NCI-H1092 (cell line): Measurements from ENCODE around the gene RHEBL1.

Source experiments
- DNase-seq: peaks from one replicate; lab custom pipeline; 2025; lab: John Stamatoyannopoulos, UW

RHEBL1 gene

DNA sequence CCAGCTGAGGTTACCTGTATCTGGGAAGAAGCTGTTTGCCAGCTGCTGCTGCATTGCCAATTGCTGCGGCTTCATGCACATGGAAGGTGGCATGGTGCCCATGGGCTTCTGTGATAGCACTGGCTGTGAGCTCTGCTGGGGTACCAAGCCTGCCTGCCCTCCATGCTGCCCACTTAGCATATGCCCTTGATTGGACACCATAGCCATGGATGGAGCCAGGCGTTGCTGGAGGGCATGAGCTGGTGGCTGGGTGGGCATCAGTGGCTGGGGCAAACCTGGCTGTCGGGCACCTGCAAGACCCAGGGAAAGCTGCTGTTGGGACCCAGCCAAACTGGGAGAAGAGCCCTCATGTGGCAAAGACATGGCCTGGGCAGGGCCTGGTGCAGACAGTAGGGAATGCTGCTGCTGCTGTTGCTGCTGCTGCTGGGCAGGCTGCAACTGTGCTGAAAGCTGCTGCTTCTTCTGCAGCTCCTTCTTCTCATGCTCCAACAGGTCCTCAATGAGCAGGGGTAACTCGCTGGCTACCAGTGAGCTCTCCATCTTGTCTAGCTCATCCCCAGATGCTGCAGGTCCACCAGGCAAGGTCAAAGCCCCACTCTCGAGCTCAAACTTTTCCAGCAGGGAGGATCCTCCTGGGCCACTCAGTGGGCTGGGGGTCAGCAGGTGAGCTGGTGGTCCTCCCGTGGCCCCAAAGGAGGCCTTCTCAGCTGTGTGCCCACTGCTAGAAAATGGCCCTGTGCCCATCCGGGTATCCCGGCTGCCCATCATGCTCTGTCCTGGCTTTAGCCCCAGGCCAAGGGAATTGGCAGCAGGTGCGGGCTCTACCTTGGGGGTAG lies 32.5 kb downstream of the RHEBL1 start:
- no peak for DNase-seq

DNA sequence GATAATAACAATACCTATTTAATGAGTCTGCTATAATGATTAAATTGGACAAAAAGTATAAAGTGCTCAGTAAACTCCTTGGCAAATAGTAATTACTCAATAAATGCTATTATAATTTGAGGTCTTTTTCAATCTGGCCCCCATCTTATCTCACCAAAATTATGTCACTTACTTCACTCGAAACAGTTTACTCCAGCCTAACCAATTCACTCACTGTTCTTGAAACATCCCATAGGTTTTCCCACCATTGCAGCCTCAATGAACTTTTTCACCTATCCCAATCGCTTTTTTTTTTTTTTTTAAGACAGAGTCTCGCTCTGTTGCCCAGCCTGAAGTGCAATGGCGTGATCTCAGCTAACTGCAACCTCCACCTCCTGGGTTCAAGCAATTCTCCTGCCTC lies 33.8 kb downstream of the RHEBL1 start:
- no peak for DNase-seq

DNA sequence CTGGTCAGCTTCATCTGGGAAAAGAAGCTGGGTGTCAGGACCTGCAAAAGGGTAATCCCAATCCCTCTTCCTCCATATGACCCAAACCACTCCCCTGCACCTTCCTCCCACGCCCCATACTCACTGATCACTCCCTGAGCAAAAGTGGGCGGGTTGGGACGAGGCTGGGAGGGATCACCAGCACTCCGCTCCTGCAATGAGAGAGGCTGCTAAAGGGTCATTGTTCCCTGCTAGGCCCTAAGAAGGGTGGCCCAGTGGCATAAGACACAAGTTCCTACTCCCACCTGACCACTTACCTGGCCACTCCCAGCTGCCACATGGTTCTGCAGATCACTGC lies 35.5 kb downstream of the RHEBL1 start:
- DNase-seq, result no peak

DNA sequence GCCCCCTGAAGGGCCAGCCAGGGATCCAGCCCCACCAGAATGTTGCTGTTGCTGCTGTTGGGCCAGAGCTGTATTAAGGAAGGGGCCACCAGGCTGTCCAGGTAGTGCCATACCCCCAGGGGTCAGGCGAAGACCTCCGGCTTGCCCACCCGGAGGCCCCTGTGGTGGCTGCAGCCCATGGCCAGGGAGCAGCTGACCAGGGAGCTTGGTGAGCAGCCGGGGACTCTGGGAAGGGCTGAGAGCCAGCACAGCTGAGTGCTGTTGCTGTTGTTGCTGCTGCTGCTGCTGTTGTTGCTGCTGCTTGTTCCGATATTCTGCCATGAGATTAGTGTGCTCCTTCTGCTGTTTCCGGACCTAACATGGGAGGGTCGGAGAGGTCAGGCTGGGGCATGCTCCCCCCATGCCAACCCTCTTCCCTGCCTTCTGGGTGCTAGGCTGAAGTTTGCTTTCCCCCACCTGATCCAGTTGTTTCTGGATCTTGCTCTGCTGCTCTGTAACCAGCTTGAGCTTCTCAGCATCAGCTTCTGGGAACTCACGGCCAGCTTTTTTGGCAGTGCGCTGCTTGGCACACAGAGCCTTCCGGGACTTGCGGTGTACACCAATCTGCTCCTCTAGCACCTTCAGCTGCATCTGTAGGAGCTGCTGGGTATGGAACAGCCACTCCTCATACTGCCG lies 36.0 kb downstream of the RHEBL1 start:
- DNase-seq, result no peak

DNA sequence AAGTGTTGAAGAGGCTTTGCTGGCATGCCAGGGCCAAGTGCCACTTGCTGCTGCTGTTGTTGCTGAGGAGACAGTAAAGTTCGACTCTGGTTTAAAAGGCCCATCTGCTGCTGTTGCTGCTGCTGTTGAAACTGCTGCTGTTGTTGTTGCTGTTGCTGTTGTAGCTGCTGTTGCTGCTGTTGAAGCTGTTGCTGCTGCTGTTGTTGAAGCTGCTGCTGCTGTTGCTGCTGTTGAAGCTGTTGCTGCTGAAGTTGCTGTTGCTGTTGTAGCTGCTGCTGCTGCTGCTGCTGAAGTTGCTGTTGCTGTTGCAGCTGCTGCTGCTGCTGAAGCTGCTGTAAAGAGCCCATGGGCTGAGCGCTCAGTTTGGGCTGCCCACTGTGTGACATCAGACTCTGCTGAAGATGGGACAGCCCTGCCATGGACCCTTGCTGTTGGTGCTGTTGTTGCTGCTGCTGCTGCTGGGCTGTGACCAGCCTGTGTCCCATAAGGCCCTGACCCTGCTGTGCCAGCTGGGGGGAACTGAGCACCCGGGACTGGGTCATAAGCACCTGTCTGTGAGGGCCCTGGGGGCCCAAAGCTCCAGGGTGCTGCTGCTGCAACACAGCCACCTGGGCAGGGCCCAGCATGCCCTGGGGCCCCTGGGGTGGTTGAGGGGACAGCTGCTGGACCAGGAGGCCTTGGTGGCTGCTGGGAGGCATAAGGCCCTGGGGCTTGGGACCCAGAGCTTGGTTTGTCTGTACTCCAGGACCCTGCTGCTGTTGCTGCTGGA lies 36.9 kb downstream of the RHEBL1 start:
- no peak for DNase-seq

DNA sequence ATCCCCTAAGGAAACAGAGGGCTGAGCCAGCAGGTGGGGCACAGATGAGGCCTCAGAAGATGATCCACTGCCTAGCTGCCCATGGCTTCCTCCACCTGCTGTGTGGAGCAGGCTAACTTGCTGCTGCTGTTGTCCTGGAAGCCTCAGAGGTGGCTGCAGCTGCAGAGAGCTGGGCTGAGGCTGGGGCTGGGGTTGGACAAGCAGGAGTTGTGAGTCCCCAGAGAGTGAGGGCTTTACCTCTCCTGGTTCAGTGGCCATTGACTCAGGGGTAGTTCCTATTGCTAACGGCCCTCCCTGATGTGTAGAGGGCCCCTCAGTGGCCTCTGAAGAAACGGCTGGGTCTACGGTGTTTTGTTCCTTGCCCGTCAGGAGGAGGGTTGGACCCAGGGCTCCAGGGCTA lies 37.5 kb downstream of the RHEBL1 start:
- no peak for DNase-seq

DNA sequence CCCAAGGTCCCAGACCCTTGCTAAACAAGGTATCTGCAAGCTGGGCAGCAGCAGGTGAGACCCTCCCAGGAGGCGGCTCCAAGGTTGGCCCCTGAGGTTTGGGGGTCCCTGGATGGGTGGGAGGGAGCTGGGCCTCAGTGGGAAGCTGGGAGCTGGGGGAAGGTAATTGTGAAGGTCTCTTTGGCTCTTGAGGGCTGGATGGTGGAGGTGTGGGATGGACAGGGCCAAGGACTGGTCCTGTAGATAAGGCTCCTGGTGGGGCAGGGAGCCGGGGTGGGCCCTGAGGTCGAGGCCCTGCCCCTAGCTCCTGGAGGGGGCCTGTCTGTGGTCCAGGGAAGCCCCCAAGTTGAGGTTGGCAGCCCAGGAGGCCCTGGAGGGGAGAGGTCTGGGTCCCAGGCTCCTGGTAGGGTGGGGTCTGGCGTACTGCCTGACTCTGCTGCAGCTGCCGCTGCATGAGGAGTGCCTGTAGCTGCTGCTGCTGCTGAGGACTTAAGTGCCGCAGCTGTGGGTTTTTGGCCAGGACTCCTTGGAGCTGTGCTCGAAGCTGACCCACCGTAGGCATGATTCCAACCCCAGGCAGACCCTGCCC lies 38.1 kb downstream of the RHEBL1 start:
- no peak for DNase-seq

DNA sequence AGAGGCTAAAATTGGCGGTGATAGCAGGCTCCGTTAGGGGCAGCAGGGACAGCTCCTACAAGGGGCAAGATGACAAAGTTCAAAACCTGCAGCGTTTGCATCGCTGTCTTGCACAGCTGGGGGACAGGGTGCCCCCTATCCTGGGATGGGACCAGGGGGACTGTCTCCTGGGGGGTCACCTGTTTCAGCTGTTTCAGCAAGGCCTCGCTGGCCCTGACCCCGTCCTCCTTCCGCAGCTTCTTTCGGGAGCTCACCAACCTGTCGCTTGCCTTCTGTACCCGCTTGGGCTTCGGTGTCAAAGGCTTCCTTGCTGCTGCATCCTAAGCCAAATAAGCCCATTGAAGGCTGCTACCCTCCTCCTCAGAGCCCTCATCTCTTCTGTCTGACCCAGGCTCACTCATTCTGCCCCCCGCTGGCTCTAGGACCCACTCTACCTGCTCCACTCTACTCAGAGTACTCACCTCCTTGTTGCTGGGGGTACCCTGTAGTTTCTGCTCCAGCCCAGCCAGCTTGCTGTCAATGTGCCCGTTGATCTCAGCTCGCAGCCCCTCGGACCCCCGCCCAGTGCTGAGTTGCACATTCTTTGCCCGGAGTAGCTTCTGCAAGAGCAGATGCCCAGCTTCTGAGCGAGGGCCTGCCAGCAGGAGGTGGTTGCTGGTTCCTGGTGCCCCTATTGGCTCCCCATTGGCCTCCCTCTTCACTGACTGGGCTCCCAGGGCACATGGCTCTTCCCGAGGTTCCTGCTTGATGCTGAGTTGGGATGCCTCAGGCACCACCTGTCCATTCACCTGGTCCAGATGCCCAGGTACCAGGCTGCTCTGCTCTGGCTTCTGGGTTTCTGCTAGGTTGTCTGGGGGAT lies 38.8 kb downstream of the RHEBL1 start:
- no peak for DNase-seq

DNA sequence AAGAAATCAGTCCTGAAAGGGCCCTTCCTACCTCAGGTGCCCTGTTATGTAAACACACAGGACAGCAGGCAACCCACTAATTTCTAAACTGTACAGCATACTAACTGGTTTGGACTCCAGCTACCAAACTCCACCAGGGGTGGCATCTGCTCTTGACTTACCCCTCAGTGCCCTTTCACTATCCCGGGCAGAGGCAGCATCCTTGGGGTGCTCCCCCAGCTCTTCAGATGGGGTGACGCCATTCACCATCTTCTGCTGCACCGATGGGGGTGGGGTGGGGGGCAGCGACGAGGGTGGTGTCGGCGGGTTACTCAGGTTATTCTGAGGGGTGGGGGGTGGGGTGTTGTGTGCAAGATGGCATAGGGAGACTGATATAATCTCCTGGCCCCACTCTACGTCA lies 39.7 kb downstream of the RHEBL1 start:
- no peak for DNase-seq

DNA sequence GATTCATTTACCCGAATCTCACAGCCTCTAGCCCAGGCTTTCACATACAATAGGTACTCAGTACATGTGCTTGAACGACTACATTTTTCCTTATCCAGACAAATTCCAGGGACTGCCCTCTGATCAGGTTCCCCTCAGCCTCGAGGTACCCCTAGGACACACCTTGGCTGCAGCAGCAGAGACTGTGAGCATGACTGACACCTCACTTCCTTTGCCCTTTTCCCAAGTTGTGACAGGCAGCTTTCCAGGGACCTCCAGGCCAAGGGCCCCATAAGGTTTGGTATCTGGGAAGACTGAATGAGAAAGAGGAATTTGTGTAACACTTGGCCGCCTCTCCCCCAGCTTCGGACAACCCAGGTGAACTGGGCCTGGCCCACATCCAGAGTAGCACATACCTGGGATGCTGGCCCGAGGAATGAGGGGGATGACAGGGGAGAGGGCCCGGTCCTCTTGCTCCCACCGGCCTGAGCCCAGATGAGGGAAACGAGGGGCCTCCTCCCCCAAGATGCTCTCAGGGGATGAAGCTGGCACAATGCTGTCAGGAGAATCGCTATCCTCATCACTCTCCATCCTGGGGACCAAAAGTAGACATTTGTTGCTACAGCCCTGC lies 41.0 kb downstream of the RHEBL1 start:
- no peak for DNase-seq

DNA sequence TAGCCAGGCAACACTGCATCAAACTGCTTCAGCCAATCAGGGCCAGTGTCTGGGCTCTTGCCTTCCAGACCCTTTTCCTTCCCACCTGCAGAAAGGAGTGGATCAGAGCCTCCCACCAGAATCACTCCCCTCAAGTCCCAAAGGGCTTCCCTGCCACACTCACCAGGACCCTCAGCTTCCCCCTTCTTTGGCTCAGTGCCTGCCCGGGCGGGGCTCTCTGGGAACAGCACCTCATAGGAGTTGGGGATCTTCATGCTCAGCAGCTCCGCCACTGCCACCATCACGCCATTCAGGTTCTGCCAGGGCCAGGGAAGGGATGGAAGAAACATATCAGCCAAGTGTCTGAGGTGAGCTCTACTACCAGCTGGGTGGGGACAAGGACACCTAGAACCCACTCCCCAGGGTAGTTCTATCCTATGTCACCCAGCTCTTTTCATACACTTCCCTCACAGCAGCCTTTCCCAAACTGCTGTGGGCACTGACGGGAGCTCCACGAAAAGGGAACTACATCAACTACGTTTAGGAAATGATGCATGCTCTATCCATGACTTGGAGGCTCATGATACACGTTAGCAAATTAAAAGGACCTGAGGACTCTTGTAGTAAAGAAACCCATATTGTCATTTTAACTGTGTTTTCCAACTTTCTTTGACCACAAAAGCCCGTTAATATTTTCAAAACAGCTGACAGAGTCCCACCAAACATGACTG lies 41.8 kb downstream of the RHEBL1 start:
- no peak for DNase-seq

DNA sequence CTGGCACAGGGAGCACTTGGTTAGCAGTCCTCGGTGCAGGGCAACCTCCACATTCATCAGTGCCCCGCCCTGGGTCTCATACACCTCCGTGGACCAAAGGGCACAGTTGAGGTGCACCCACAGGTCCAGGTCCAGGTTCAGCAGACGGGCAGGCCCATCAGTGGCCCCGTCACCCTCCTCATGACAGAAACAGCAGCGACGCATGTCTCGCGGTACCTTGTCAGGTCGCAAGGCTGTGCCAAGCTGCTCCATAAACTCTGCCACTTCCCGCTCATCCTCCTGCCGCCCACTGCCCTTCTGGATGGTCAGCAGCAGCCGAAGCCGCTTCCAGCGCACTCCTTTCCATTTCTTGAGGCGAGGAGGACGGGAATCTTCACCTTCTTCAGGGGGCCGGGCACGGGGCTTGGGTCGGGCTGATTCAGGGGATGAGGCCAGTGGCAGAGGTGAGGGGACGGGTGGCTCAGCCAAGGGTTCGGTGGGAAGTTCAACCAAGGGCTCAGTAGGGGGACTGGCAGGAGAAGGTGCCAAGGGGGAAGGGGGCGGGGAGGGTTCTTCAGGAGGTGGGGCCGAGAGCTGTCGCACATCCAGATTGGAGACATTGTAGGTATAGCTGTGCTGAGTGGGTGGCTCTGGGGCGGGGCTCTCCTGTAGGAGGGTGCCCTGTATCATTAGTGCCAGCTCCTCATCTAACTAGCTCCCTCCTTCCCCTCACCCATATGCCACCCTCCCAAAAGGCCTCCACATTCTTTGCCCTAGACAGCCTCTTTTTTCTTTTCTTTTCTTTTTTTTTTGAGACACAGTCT lies 42.9 kb downstream of the RHEBL1 start:
- no peak for DNase-seq

DNA sequence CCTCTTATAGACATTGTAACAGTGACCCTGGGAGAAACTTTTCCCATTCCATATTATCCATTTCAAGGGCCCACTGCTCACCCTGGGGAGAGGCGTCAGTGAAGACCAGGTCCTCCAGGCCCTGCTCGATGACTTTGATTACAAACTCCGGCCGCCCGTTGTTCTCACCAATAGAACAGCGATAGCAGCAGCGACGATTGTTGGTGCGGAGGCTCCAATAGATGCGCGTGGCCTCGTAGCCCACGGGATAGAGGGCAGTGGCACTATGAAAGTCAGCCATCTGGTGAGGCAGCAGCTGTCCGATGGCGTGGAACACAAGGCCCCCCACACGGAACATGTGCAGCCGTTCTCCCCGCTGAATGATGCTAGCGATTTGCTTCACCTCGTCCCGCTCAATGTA lies 43.7 kb downstream of the RHEBL1 start:
- no peak for DNase-seq

DNA sequence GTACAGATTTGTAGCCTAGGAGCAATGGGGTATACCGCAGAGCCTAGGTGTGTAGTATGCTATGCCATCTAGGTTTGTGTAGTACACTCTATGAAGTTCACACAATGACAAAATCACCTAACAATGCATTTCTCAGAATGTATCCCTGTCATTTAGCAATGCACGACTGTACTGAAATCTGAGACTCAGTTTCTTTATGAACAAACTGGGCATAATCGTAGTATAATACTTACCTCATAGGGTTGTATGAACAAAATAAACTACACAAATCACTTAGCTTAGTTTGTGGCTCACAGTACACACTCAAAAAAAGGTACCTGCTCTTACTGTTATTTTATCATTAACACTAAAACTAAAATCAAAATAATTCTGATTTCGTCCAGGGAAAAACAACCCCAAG lies 44.3 kb downstream of the RHEBL1 start:
- no peak for DNase-seq

DNA sequence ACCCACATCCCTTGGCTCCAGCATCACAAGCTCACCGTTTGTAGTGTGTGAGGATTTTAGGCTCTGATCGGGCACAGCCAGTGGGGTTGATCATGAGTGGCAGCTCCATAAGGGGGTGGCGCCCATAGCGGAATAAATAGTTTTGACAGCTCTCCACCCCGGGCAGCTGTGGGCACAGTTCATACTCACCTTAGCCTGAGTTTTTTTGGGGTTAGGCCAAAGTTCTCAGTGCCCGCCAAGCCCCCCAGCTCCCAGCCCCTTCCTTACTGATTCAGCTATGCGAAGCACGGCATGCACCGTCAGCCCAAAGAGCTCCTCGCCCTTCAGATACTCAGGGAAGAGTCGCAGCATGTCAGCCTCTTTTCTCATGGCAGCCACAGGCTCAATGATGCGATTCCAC lies 45.2 kb downstream of the RHEBL1 start:
- DNase-seq, result no peak

DNA sequence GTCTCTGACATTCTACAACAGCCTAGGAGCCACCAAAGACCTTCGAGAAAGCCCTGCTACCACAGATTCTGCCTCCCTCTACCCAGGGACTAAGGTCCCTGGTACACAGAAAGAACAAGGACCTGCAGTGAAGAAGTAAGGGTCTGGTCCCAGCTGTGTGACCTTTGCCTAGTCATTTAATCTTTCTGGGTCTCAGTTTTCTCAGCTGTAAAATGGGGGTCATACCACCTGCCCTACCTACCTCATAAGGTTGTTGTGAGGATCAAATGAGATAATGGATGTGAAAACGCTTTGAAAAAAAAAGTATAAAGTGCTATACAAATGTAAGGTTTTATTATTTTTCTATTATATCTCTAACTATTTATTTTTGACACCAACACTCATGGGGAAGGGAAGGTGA lies 46.0 kb downstream of the RHEBL1 start:
- no peak for DNase-seq

DNA sequence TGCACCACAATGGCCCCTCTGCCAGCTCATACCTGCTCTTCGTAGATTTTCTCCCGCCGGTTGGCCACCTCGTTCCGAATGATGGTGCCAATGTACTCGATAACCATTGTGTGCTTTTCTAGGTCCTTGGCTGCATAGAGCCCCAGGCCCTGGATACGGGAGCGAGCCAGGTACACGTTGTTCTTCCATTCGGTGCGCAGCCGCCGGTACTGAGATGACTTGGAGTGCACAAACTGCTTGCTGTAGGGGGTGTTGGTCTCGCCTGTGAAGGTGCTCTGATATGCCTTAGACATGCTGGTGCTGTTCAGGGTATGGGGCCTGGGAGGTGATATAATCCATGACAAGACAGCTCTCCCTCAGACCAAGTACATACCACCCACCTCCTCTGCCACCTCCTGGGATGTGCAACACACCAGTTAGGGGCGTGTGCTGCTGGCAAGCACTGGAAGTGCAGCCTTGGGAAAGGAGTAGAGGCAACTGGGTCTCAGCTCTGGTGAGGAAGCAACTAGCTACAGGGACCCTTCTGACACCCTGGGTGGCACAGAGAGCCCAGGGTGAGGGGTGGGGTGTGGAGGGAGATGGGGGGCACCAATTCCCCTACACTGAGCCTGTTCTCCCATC lies 47.1 kb downstream of the RHEBL1 start:
- DNase-seq, result no peak

DNA sequence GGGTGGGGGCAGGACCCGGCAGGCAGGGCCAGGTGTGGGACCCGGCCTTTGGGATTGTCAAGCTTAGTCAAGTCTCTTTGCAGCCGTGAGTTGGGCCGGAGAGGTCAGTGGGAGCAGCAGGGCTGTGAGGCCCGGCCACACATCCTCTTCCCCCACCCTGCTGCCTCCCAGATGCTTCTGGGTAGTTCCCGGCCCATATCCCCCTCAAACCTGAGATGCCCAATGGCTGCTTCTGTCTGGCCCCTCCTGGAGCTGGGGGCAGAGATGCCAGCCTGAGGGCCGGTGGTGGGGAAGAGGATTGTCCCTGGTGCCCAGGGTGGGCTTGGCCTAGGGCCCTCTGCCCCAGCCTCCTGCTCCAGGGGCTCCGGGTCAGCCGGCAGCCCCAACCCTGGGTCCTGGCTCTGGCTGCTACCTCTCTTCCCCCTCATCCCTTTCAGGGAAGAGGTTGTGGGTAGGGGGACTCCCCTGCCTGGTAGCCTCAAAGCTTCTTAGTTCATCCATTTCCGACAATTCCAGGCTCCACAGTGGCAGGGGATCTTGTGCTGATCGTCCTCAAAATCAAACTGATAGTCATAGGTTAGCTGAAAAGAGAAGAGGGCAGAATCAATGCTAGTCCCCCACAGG lies 48.4 kb downstream of the RHEBL1 start:
- no peak for DNase-seq

DNA sequence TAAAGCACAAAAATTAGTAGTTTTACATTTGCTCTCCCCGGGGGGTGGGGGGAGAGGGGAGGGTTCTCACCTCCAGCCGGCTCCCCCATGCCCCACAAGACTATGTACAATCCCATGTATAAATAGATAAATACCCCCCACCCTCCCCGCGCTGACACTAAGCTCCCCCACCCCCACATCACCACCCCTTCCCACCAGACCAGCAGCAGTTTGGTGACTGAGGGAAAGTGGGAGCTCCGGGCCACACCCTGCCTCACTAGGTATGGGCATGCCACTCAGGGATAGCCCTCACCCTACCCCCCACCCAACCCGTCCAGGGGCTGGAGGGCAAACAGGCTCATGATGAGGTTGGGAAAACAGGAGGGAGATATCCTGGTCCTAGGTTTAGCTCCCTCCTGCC lies 49.3 kb downstream of the RHEBL1 start:
- no peak for DNase-seq
